K562 (cell line): ENCODE results near the gene TAL1. TPM values are rescaled to one million over a fixed set of nuclear protein-coding genes. Genes with fewer than 3 reads are reported as not detected.

Source experiments
- CBFA2T2 ChIP-seq: fragments of 450-650 bp; conservative IDR thresholded peaks from 2 replicates; pipeline ENCODE4 v1.6.1; 2017; ENCODE audit warnings: mild to moderate bottlenecking
- CHD7 ChIP-seq: fragments of 200-600 bp; sonication (generic); IDR thresholded peaks from one replicate; pipeline ENCODE4 v1.6.1; 2012; ENCODE audit warnings: mild to moderate bottlenecking, low read depth, low read length, inconsistent platforms
- FOXO4 ChIP-seq: fragments of 450-650 bp; formaldehyde crosslinking; IDR thresholded peaks from 2 replicates; pipeline ENCODE4 v1.4.0; 2020; ENCODE audit warnings: mild to moderate bottlenecking, moderate library complexity
- JUN ChIP-seq, 2 experiments: sonication (generic) in 1 of 2; formaldehyde crosslinking in 1 of 2; IDR thresholded peaks; 2 replicates each; pipeline versions ENCODE4 v1.6.1 to v1.8.0; 2012 to 2022; ENCODE audit warnings: borderline replicate concordance in 2 of 2, mild to moderate bottlenecking in 2 of 2, improper control_type of control experiment in 1 of 2, low read depth in 1 of 2, low read length in 1 of 2, missing genetic modification reagents in 1 of 2
- KAT8 ChIP-seq: fragments of 450-650 bp; IDR thresholded peaks from 2 replicates; pipeline ENCODE4 v1.6.1; 2016; ENCODE audit warnings: low read depth, mild to moderate bottlenecking
- NCOA6 ChIP-seq: fragments of 450-650 bp; IDR thresholded peaks from 2 replicates; pipeline ENCODE4 v1.6.1; 2017; ENCODE audit warnings: mild to moderate bottlenecking
- NKRF ChIP-seq: fragments of 450-650 bp; IDR thresholded peaks from 2 replicates; pipeline ENCODE4 v1.6.1; 2016; ENCODE audit warnings: borderline replicate concordance
- TEAD1 ChIP-seq, 2 experiments: fragments of 450-650 bp in 1 of 2; sonication (generic) in 1 of 2; formaldehyde crosslinking; IDR thresholded peaks; 2 replicates each; pipeline versions ENCODE4 v1.4.0 to v1.8.0; 2020 to 2022; ENCODE audit warnings: mild to moderate bottlenecking in 2 of 2, missing genetic modification reagents in 1 of 2
- ZNF3 ChIP-seq: fragments of 250-450 bp; sonication (Bioruptor Pico); IDR thresholded peaks from 2 replicates; pipeline ENCODE4 v1.5.0; 2021; ENCODE audit warnings: mild to moderate bottlenecking, moderate library complexity
- ZNF324 ChIP-seq: fragments of 250-450 bp; sonication (Bioruptor Pico); IDR thresholded peaks from 2 replicates; pipeline ENCODE4 v1.4.0; 2020; ENCODE audit warnings: mild to moderate bottlenecking
- polyA plus RNA-seq, 8 experiments: library from polyadenylated mRNA; depleted of rRNA in 4 of 8; stranded (reverse) in 5 of 8; unstranded in 3 of 8; fragments of >200 nt; fragmentation: Nextera tagmentation in 2 of 8; fragmentation: Illumina TruSeq in 1 of 8; extraction: Ambion mirVana in 2 of 8; extraction: Trizol in 1 of 8; gene quantifications; 2 replicates each; pipeline versions ENCODE4 v1.2.1 to v1.2.3, GENCODE V29; 2011 to 2014; ENCODE audit warnings: inconsistent platforms in 1 of 8, missing spikeins in 1 of 8
- total RNA-seq, 7 experiments: library from RNA; depleted of rRNA in 6 of 7; stranded (reverse); fragments of >200 nt in 6 of 7; fragmentation: Illumina TruSeq in 2 of 7; extraction: Trizol in 2 of 7; gene quantifications; 2 replicates each; pipeline versions ENCODE4 v1.2.1 to v1.2.3, GENCODE V29; 2011 to 2021; ENCODE audit warnings: low replicate concordance in 1 of 7

TAL1 gene
- total and polyA plus RNA-seq, 9 of the 15 experiments (the other 6 are each of a cell fraction or from before 2014, with no cell fraction given), result 18.5 to 106 (median 59.7) TPM

DNA sequence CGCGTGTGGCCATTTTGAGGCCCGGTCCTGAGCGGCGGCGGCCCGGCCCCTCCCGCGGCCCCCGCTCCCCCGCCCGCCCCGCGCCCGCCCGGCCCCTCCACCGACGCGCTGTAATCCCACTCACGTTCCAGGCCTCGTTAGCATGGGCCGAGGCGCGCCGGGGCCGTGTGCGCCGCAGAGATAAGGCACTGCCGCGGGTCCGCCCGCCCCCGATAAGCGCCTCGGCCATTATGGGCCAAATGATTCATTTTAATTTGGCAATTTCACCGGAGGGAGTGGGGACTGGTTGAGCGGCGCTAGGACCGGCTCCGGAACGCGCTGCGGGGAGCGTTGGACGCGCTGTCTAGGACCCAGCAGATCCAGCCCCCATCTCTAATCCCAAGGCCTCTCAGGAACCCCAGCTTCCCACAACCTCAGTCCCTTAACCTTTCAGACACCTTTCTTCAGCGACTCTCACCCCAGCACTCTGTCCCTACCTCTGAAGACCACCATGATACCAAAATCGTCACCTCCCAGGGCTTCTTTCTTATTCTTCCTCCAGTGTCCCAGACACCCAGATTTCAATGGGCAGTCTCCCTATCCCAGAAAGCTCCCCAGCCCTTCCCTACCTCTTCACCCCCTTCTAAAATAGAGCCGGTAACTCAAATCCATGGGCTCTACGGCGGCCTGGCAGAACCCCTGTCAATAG, at the start of gene TAL1 (continued):
- TF ChIP-seq CHD7, result no peak
- peak; percentile 64; the same call in 1 of the 2 replicates for TF ChIP-seq NKRF
- peak; percentile 82 to 83; a peak in 3 of 4 replicates for TF ChIP-seq TEAD1 (CRISPR knock-in tag; IDR thresholded peaks at IDR 0.05)
- no peak for TF ChIP-seq ZNF324 (CRISPR knock-in tag)
- no peak for TF ChIP-seq NCOA6
- TF ChIP-seq KAT8, result no peak
- TF ChIP-seq FOXO4 (CRISPR knock-in tag), result no peak
- no peak for TF ChIP-seq ZNF3 (CRISPR knock-in tag)
- peak; percentile 91 for TF ChIP-seq JUN (IDR thresholded peaks at IDR 0.05; ENCODE audit: borderline replicate concordance, low read depth, low read length)
- peak; percentile 60; the same call in 1 of the 2 replicates for TF ChIP-seq JUN (CRISPR knock-in tag; IDR thresholded peaks at IDR 0.05; ENCODE audit: borderline replicate concordance)
- TF ChIP-seq CBFA2T2, result peak; percentile 98
